ENCODE results near the gene AFAP1L1.

AFAP1L1 gene

GRCh38 chr5:149271716-149272563 lies at the start of gene AFAP1L1:
AFAP1L1 (plus strand) TSS chr5:149271859; CDS start chr5:149271969, 110 bp downstream.
- peak; percentile 74 for DNase-seq

DNA sequence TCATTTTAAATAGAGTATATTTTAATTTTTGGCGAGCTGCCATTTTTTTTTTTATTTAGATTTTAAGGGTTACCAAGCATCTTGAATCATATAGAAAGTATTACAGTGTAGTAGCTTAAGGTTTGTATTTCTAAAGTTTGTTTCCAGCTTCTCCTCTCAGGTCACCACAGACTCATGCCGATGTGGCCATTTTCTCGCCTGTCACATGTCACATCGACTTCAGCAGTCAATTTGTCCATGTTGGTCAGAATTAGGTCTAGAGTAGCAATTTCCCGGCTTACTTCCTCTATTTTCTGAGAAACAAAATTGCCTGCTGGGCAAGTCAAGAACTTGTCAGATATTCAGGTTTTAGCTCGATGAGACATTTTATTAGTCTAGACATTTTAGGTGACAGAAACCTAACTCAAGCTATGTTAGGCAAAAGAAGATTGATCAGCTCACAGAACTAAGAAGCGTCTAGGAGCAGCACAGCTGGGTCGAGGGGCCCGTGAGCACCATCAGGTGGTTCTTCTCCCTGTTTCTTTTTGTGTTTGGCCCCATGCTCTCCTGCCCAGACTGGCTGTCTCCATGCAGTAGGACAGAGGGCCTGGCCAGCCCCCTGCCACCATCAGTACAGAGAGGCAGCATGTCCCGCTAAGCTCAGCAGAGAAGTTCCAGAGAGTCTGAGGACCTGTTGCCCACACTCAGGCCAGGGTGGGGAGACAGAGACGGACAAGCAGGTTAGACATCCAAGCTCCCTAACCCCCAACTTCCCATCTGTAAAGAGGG lies 48.4 kb upstream of the AFAP1L1 start:
- no peak for DNase-seq

GRCh38 chr5:149224282-149224681 lies 47.4 kb upstream of the AFAP1L1 start:
- no peak for DNase-seq

DNA sequence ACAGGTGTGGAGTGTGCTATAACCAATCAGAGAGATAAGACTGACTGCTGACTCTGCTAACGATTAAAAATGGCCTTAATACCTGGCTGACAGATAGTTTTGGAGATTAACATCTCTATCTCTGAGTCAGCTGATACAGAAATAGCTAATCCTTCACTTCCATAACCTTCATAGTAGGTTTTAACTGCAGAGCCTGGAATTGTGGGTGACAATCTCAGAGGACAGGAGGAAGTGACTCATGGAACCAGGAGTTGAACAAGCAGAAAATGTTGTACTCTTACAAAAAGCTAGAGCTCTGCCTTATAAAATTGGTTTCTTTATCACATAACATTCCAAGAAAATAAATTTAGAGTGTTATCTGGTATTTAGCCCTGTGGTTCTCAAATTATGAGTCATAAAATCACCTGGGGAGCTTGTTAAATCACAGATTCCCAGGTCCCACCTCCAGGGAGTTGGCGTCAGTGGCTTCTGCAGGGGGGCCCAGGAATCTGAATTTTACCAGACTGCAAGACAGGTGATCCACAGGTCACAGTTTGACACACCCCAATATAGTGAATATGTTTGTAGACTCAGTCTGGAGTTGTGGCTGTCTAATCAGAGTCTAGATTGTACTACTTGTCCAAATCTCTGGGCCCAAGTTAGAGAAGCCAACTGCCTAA lies 44.4 kb upstream of the AFAP1L1 start:
- DNase-seq, result no peak

GRCh38 chr5:149228618-149229297 lies 42.9 kb upstream of the AFAP1L1 start:
- DNase-seq, result no peak

DNA sequence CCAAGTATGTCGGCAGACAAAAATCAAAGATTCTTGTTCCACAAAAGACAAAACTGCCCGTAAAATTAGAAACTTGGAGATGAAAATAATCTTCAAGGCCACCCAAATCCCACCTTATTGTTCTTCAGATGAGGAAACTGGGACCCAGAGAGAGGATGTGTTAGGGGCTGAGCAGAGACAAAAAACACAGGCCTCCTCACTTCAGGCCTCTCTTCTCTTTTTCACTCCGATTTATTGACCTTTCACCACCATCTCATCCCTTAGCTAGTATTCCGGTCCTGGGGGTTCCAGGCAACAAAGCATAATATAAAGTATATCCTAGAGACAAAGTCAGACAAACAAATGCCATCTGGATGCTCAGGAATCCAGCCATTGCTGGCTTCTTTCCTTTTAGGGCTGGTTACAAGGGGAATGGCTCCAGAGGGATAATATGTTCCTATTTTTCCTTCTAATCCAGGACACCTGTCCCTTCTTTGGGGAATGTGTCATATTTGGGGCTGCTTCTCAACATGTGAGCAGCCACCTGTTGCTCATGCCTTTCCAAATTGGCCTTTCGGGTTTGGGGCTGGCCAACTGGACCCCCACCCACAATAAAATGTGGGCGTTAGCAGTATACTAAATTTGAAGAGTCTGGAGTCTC lies 42.2 kb upstream of the AFAP1L1 start:
- DNase-seq, result no peak

DNA sequence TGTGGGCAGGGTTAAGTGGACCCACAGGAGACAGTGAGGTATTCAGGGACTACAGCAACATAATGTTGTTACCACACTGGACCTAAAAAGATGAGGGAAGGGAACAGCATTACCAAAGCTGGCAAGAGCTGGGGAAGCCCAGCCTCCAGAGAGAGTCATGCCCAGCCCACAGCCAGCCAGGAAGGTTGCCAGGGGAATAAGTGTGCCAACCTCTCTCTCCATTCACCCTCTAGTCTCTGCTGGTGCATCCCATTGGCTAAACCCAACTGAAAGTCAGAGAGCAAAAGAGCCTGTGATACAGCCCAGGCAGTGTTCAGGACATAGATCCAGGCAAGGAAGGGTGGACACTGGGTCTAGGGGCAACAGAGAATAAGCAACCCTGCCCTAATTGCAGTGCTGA lies 35.8 kb upstream of the AFAP1L1 start:
- DNase-seq, result no peak

- DNase-seq, result no peak
Observed at GRCh38 chr5:149237662-149238061, 34.0 kb upstream of the AFAP1L1 start.

DNA sequence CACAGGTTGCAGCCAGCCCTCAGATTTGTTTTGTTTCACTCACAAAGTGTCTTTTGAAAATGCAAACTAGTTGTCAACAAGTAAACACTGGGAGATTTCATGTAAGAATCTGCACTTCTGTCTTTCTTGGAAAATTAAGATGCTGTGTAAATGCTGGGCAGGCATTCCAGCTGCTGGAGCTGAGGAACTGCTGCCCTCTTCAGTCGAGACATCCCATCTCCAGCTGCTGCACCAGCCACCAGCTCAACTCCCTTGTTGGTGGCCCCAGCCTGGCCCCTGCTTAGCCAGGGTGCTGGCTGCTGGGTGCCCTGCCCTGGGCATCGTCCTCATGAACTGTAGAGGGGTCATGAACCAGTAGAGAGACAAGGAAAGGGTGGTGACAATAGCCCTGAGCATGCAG lies 33.1 kb upstream of the AFAP1L1 start:
- no peak for DNase-seq

DNA sequence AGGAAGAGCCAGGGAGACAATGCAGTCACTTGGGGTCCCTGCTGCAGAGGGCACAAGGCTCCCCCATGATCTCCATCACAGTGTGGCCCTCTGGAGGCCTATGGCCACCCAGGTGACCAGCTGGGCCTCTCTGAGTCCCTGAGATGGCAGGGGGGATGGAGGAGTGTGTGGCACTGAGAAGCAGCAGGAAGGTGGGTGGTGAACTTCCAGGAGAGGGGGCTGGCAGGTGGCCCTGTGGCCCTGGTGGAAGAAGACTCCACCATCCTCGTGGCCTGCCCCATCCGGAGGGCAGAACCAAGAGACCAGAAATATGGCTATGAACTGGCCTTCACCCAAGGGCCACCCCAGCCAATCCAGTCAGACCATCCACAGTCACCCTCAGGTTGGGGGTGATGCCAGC lies 31.7 kb upstream of the AFAP1L1 start:
- no peak for DNase-seq

GRCh38 chr5:149240354-149240998 lies 31.2 kb upstream of the AFAP1L1 start:
- no peak for DNase-seq

DNA sequence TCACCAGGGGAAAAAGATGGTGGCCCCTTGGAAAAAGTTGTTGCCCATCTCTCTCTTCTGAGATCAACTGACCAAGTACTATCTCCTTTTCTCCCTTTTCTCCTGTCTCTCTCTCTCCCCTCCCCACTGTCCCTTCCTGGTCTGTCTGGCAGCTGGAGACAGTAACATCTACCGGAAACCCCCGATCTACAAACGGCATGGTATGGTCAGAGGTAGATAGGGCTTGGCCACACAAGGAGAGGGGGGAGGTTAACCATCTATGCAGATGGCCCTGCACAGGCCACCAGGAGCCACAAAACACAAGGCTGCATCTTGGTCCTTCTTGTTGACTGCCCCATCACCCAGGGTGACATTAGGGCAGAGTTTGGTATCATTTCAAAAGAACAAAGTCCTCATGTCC lies 29.3 kb upstream of the AFAP1L1 start:
- DNase-seq, result no peak

DNA sequence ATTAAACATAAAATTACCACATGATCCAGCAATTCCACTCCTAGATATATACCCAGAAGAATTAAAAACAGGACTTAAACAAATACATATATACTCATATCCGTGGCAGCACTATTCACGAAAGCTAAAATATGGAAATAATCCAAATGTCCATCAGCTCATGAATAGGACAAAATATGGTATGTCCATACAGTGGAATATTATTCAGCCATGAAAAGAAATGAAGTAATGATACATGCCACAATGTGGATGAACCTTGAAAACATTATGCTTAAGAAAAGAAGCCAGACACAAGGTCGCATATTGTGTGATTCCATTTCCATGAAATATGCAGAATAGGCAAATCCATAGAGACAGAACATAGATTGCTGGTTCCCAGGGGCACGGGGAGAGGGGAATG lies 24.8 kb upstream of the AFAP1L1 start:
- no peak for DNase-seq

DNA sequence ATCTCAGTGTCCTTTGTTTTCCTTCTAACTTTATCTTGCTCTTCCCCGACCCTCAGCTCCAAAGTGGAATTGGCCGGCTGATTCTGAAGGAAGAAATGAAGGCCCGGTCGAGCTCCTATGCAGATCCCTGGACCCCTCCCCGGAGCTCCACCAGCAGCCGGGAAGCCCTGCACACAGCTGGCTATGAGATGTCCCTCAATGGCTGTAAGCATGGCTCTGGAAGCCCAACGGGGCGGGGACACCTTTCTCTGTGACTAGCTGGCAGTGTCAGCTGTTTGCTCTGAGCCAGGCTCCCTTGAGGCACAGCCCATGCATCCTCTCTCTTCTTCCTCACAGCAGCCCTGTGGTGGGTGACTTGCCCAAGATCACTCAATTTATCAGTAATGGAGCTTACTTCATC lies 23.9 kb upstream of the AFAP1L1 start:
- no peak for DNase-seq

DNA sequence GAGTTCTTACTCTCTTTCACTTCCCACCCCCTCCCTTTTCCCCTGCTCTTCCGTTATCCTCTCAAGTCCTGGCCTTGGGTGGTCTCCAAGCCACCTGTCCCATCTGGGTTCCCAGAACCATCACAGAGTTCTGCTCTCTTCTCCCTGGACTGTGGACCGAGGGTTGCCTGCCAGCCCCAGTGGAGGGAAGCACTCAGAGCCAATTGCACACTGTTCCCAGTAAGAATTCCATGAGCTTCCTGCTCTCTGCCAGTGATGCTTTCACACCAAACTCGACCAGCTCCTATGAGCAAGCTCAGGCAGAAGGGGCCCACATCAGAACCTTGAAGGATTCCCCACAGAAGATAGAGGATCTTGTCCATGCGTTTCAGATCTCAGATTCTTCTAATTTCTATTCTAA lies 20.1 kb upstream of the AFAP1L1 start:
- DNase-seq, result no peak

GRCh38 chr5:149254506-149254905 lies 17.2 kb upstream of the AFAP1L1 start:
- peak; percentile 45 for DNase-seq

GRCh38 chr5:149256451-149256850 lies 15.2 kb upstream of the AFAP1L1 start:
- no peak for DNase-seq

DNA sequence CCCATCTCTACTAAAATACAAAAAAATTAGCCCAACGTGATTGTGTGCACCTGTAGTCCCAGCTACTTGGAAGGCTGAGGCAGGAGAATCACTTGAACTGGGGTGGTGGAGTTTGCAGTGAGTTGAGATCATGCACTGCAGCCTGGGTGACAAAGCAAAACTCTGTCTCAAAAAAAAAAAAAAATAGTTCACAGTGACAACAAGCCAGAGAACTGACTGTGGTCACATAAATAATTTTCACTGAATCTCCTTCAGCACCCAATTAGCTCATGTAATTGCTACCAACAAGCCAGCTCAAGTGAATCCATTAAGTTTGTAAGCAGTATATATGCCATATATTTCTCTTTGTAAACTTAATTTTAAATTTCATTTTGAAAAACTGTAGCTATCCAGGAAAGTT lies 14.5 kb upstream of the AFAP1L1 start:
- no peak for DNase-seq

GRCh38 chr5:149257889-149258705 lies 13.6 kb upstream of the AFAP1L1 start:
- no peak for DNase-seq

- no peak for DNase-seq
Observed at GRCh38 chr5:149260761-149261160, 10.9 kb upstream of the AFAP1L1 start.

- no peak for DNase-seq
Observed at GRCh38 chr5:149261246-149261645, 10.4 kb upstream of the AFAP1L1 start.
